Activated CD8-positive, alpha-beta memory T cell treated with anti-CD3 and anti-CD28 coated beads for 48 hours (primary cell): Measurements from ENCODE around the gene CUEDC1.
"Not testable (repeated sequence)": the region's sequence is repeated elsewhere in the genome, so short reads cannot be mapped to it uniquely, and the experiment has no call there.

Experiments
- DNase-seq, 3 experiments: peaks; one replicate each; pipeline ENCODE4 v3.0.0-alpha.2; 2020; ENCODE audit warnings: low read depth in 2 of 3, low spot score in 2 of 3

Gene CUEDC1

GRCh38 chr17:57985675-57985974 is 30.4 kb upstream of the CUEDC1 start:
- no peak for DNase-seq

DNA sequence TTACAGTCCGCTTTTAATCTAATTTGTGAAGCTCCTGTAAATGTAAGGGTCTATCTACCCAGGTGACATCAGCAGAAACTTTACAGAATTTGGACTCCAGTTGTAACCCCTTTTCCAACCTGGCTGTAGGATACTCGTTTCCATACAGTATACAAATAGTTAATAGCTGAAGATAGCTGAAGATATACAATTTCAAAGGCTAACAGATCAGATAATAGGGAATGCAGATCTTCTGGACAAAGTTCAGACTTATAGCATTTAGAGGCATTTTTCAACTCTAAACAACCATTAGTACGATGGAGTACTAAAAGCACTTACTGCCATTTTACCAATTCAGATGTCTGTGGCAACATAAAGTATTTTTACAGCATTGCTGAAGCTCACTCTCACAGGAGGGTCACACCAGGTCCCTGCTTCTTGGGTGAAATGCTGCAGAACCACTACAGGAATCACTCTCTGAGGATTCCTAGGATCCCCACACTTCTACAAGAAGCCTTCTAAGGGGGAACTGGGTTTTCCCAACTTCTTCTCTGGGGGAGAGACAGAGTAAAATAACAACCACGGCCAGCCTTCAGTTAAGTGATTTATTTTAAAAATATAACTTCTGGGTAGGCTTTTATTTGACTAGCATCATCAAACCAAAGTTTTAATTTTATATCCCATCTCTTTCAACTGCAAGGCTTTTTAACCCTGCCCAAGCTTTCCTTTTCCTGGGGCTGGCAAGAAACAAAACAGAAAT is 29.9 kb upstream of the CUEDC1 start:
- no peak for DNase-seq

- DNase-seq, result no peak
Measured at GRCh38 chr17:57984261-57984890, 29.2 kb upstream of the CUEDC1 start.

DNA sequence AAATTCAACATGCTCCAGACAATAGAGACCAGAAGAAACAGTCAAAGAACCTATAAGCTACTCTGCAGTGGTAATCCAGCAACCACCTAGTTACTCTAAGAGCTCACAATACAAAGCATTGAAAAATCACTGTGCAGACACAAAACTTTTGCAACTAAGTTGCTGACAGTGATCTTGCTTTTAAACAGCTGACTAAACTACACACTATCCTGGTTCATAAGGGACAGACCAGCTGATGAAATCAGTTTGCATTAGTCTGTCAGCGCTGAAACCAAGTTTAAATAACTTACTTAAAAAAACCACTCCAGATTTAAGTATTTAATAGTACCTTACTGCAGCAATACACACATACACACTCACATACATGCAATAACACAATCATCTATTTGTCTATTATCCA is 28.2 kb upstream of the CUEDC1 start:
- DNase-seq, result no peak

DNA sequence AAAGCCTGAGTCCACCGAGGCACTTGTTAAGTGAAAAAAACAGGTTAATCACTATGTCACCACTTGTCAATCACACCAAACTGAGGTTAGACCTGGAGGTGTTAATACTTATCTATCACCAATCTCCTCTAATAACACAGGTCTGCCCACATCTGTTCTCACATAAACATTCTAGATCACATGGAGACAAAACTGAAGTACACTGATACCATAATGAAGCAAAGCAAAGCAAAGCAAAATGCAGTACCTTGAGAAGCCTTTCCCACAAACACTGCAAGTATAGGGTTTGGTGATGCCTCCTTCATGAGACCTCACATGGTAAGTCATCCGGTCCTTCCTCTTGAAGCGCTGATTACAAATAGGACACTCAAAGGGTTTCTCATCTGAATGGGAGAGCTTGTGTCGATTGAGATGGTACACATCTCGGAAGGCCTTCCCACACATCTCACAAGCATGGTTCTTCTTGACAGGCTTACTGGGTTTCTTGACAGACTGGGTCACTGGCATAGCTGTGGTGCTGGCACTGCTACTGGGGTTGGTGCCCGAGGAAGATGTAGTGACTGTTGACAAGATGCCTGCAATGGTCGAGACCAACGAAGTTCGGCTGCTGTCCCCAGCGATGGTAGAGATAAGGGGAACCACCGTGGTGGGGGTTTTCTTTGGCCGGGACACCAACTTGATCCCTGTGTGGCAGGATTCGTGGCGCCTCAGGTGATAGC is 27.4 kb upstream of the CUEDC1 start:
- DNase-seq, result no peak

DNA sequence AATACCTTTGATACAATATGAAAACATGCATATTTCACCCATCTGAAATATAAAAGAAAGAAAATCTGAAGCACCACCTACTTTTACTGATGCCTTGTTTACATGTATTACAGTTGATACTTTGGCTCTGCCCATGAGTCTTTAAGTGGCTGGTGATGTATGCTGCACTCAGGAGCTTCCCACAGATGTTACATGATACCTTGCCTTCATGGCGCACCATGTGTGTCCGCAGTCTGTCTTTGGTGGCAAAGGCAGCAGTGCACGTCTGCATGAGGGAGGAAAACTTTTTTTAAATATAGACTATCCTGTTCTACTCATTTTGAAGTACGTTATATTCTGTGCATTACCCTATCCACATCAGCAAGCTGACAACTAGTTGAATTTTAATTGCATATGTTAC is 25.3 kb upstream of the CUEDC1 start:
- no peak for DNase-seq

DNA sequence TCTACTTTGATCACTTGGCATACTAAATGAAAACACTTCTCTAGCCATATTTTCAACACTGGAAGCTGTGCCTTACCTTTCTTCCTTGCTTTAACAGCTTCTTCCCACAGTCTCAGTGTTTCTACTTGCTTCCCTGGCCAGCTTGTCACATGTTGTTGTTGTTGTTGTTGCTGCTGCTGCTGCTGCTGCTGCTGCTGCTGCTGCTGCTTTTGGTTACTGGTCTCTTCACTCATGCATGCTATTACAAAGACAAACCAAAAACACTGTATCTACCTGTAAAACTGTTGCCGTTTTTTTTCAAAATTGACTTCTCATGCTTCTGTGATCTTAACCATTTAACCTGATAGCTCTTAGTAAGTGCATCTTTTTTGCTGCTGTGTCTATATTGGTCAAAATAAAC is 23.9 kb upstream of the CUEDC1 start:
- no peak for DNase-seq

- DNase-seq, result no peak
Measured at GRCh38 chr17:57976594-57976993, 21.4 kb upstream of the CUEDC1 start.

DNA sequence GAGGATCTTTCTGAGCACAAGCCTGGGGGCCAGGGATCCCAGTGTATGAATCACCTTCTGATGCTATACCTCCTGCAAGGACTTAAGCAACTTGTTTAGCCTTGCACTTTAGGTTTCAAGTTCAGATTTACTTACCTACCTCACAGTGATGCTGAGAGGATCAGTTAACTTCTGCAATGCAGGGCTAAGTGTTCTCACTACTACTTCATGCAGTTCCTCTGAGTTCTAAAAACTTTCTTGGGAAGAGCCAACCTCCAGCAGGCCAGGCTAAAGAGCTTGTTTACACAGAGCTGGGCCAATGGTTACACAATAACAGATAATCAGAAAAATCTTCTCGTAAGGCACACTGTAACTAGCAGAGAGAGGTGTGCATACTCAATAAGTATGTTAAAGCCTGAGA is 19.8 kb upstream of the CUEDC1 start:
- no peak for DNase-seq

DNA sequence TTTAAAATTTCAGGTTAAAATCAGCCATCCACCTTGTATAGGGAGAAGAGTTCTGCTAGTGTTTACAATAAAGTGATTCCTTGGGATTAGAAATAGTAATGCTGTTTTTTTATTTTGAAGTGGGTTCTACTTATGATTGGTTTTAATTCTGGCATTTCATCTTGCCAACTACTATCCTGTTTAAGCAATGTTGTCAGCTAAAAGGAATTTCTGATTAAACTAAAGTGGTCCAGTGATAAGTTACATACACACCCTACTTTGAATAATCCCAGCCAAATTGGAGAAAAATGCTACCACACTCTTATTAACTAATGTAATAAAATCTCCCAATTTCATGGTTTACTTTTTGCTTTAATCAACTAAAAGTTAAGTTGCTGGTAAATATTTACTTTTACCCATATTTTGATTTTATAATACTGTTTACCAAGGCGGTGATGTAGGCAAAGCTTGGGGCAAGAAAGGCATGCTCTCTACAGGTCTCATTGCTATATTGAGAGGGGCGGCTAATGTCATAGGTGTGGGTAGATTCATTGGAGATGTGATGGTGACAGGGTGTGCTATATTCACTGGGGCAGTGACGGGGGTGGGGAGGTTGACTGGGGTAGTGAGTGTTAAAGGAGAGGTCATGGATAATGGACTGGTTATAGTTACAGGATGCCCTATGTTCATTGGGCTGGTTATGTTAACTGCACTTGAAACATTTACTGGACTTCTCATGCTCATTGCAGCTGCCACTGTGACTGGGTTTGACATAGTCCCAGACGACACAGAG is 19.0 kb upstream of the CUEDC1 start:
- not testable (repeated sequence) for DNase-seq

GRCh38 chr17:57972151-57972550 is 16.9 kb upstream of the CUEDC1 start:
- DNase-seq, result no peak

DNA sequence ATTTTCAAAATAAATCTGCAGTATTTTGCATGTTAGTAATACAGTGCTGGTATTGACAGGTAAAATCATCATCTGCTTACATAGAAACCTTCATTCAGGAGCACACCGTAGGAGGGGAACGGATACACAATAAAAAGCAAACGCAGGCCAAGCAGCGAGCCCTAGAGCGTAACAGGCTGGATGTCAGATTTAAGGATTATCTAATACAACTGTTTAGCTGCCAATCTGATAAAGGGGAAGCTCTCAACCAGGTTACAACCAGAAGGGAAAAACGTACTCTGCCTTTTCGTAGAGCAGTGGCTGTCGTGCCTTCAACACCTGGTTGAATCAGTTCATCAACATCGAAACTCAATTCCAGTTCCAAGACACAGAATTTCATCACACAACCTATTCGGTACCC is 16.4 kb upstream of the CUEDC1 start:
- DNase-seq, result no peak

DNA sequence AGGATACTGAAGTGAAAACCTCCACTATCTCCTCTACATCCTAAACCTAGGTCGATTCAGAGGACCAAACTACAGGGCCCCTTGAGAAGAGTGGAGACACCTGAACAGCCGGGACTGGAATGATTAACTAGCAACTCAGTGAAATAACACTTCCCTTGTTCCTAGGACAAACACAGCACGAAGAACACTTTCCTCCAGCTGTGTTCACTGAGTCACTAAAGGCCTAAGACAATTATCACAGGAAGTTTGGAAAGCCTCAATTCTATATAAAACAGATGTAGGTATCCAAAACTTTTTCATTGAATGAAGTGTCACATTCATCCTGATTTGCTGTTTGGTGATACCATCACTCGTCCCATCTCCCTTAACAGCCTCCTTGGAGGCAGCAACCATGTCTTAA is 15.5 kb upstream of the CUEDC1 start:
- DNase-seq, result no peak

DNA sequence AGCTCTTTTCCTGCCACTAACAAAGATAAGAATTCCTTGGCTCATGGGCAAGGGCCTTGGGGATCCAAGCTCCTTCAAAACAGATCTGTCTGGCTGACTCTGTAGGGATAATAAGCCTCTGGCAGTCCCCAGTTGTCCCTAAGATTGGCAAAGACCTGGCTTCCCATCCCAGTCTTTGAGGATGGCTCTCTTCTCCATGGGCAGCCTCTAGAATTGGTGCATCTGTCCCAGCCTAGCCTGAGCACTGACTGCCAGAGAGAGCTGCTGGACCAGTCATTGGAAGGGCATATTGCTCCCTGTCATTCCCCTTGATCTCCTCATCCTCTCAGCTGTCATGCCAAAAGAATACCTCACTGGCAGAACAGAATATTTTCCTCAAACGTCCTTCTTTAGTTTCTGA is 13.2 kb upstream of the CUEDC1 start:
- DNase-seq, result no peak

- no peak for DNase-seq
Measured at GRCh38 chr17:57966875-57967274, 11.7 kb upstream of the CUEDC1 start.

GRCh38 chr17:57966246-57966645 is 11.0 kb upstream of the CUEDC1 start:
- no peak for DNase-seq

DNA sequence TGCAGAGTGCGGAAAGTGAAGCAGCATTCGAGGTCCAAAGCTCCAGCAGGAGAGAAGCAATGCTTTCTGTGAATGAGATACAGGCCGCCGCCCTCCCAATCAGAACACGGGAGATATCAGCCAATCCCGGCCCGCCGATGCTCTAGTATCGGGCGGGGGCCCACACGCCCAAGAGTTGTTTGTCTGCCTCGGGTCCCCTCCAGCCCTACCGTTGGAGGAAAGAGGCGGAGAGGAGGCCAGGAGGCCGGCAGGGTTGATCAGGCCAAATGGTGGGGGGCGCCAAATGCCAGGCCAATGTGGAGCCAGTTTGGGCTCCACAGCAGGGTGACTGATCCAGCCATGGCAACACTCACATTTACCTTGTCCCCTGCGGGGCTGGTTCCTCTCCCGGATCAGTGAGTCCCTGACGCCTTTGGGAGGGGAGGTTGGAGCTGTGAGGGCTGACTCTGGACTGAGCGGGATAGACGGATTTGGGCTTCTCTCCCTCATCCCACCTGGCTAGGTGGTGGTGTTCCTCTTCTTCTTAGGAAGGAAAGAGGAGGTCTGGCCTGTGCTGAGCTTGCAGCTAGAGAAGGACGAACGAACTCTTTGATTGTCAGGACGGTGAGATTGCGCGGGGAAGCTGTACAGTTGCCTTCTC is 10.4 kb upstream of the CUEDC1 start:
- DNase-seq, result no peak

DNA sequence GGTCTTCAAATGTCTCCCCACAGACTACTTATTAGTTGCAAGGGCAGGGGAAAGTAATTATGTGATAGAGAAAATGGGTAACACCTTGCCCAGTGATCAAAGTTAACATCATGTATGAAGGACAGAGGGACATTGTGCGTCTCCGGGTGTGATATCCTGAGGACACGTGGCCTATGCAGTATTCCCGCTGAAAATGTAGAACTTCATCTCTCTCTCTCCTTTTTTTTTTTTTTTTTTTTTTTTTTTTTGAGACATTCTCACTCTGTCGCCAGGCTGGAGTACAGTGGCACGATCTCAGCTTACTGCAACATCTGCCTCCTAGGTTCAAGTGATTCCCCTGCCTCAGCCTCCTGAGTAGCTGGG is 7.9 kb upstream of the CUEDC1 start:
- no peak for DNase-seq

GRCh38 chr17:57962279-57963148 is 7.3 kb upstream of the CUEDC1 start:
- DNase-seq, result no peak

GRCh38 chr17:57959929-57960328 is 4.7 kb upstream of the CUEDC1 start:
- DNase-seq, result no peak
